Activated CD4-positive, alpha-beta T cell treated with anti-CD3 and anti-CD28 coated beads for 36 hours (primary cell): ENCODE data around the gene RING1. TPM values are rescaled to one million over a fixed set of nuclear protein-coding genes. Genes with fewer than 3 reads are reported as not detected.

Experiments used
- ATAC-seq: fragments of 200-7000 bp; cut with Tn5 transposase; one replicate; pipeline ENCODE4 v1.10.0; 2021; ENCODE audit warnings: mild to moderate bottlenecking, moderate library complexity
- CTCF ChIA-PET: fragments of 350-600 bp; sonication (Branson Sonifier 250); formaldehyde crosslinking; loops from one replicate; lab custom pipeline; 2021; ENCODE audit warnings: antibody characterized with exemption; lab: Charles Lee
- POLR2A ChIA-PET: fragments of 350-600 bp; sonication (Branson Sonifier 250); formaldehyde crosslinking; loops from one replicate; lab custom pipeline; 2021; ENCODE audit warnings: antibody characterized with exemption, inconsistent platforms; lab: Charles Lee
- DNase-seq: peaks from one replicate; pipeline ENCODE4 v3.0.0-alpha.2; 2020
- H3K27ac Mint-ChIP-seq: one replicate; pipeline ENCODE4 v1.8.0; 2021; ENCODE audit warnings: mixed read lengths
- H3K27me3 Mint-ChIP-seq: one replicate; pipeline ENCODE4 v1.8.0; 2021; ENCODE audit warnings: mixed read lengths
- H3K36me3 Mint-ChIP-seq: one replicate; pipeline ENCODE4 v1.8.0; 2021; ENCODE audit warnings: low read depth, mixed read lengths
- H3K4me1 Mint-ChIP-seq: one replicate; pipeline ENCODE4 v1.8.0; 2021; ENCODE audit warnings: mixed read lengths
- H3K4me3 Mint-ChIP-seq: one replicate; pipeline ENCODE4 v1.8.0; 2021; ENCODE audit warnings: mild to moderate bottlenecking, moderate library complexity, mixed read lengths
- H3K9me3 Mint-ChIP-seq: one replicate; pipeline ENCODE4 v1.8.0; 2021; ENCODE audit warnings: low read depth, mixed read lengths
- intact Hi-C, 2 experiments: fragments of 100-400 bp; cut with DNase I in 1 of 2; cut with micrococcal nuclease in 1 of 2; formaldehyde crosslinking; loops; one replicate each; pipeline versions ENCODE4 v1.14.2 to v1.15.1; 2022 to 2024; cut with DNase I, micrococcal nuclease
- total RNA-seq, 2 experiments: library from RNA; stranded (reverse); gene quantifications; one replicate each; pipeline ENCODE4 v1.2.3, GENCODE V29; 2021

RING1 gene
- total RNA-seq, 2 experiments from 2014 or later = 28.3 to 39.3 TPM

DNA sequence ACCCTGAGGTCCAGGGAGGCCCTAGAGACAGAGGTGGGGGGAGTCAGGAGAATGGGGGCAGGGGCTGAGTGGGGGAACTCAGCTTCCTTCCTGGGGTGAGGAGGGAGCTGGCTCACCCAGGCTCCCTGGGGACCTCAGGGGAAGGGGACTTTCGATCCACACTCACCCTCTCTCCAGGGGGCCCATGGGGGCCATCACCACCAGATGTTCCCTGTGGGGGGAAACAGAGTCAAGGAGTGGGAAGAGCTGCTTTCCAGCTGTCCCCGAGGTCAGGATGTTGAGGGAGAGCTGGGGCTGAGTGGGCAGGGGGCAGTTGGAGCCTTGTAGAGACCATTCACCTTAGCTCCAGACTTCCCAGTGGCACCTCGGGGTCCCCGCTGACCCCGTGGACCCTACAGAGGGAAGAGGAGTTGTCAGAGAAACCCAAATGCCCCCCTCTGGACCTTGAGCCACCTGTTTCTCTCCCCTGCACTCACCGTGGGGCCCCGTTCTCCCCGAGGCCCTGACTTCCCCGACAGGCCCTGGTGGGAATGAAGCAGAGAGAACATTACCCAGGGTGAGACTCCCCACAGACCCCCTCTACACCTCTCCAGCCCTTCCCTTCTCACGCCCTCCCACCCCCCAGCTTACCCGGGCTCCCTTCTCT, 34.6 kb upstream of the RING1 start:
- intact Hi-C loops = no loop called here
- ATAC-seq = no peak

GRCh38 chr6:33174784-33175183, 33.5 kb upstream of the RING1 start:
- DNase-seq = no peak
- Mint-ChIP-seq H3K27me3 (no peaks in the 10 kb centered on the region), H3K4me1 (no peaks in the 10 kb centered on the region), H3K4me3 (no peak overlapping the region), H3K27ac (no peak overlapping the region), H3K9me3 (no peaks in the 10 kb centered on the region), H3K36me3 (no peaks in the 10 kb centered on the region)
- intact Hi-C loops = no loop called here
- ATAC-seq = no peak
- ChIA-PET CTCF (interaction anchor here (0.9 to 1.1 kb wide), 2 partner anchors 27 to 307 kb away, joined by 3 to 4 read pairs; no protein-coding TSS in a partner anchor), POLR2A (no interaction called here)

More for the DNA sequence above, 34.6 kb upstream of the RING1 start:
- H3K9me3 Mint-ChIP-seq = no peaks in the 10 kb centered on the region
- ChIA-PET POLR2A (no interaction called here), CTCF (interaction anchor here (0.6 to 1.5 kb wide), 6 partner anchors 12 to 304 kb away, joined by 3 to 9 read pairs (median 3); partner anchors contain the start of gene VPS52)
- no peak overlapping the region for H3K4me3 Mint-ChIP-seq
- no peaks in the 10 kb centered on the region for H3K36me3 Mint-ChIP-seq
- no peak for DNase-seq
- no peak overlapping the region for H3K27ac Mint-ChIP-seq
- no peaks in the 10 kb centered on the region for H3K4me1 Mint-ChIP-seq
- no peaks in the 10 kb centered on the region for H3K27me3 Mint-ChIP-seq

DNA sequence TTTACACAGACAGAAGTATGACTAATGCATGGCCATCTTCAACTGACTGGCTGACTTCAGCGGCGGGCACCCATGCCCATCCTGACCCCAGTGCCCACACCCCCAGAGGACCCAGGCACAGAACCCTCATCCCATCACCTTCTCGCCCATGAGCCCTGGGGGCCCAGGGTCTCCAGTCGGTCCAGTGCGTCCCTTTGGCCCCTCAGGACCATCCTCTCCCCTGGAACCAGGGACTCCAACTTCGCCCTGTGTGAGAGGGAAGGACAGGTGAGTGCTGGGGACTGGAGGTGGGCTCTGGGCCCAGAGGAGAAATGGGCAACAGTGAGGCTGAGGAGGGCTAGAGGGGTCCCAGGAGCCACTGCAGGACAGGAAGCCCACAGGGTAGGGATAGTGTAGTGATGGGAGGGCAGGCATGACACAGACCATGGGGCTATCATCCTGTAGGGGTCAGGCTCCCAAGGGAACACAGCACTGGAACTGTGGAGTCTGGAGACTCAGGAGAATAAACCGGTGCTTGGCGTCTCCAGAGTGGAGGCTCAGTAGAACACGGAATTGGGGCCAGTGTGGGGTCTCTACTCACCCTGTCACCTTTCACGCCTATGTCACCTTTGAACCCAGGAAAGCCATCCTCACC, 32.7 kb upstream of the RING1 start:
- Mint-ChIP-seq H3K9me3 (no peaks in the 10 kb centered on the region), H3K36me3 (no peaks in the 10 kb centered on the region), H3K4me3 (no peak overlapping the region), H3K4me1 (no peaks in the 10 kb centered on the region), H3K27ac (no peak overlapping the region), H3K27me3 (no peaks in the 10 kb centered on the region)
- intact Hi-C loops = no loop called here
- CTCF ChIA-PET = interaction anchor here (0.6 kb wide), 1 partner anchor 73 kb away, joined by 3 read pairs; no protein-coding TSS in a partner anchor
- ATAC-seq = no peak
- no peak for DNase-seq
- POLR2A ChIA-PET = no interaction called here

GRCh38 chr6:33176906-33177305, 31.4 kb upstream of the RING1 start:
- Mint-ChIP-seq H3K4me1 (no peaks in the 10 kb centered on the region), H3K27me3 (no peaks in the 10 kb centered on the region), H3K36me3 (no peaks in the 10 kb centered on the region), H3K27ac (no peak overlapping the region), H3K4me3 (no peak overlapping the region), H3K9me3 (no peaks in the 10 kb centered on the region)
- ChIA-PET POLR2A (no interaction called here), CTCF (interaction anchor here (1.5 kb wide), 1 partner anchor 21 kb away, joined by 5 read pairs; no protein-coding TSS in a partner anchor)
- intact Hi-C loops = no loop called here
- DNase-seq = no peak
- ATAC-seq = no peak

DNA sequence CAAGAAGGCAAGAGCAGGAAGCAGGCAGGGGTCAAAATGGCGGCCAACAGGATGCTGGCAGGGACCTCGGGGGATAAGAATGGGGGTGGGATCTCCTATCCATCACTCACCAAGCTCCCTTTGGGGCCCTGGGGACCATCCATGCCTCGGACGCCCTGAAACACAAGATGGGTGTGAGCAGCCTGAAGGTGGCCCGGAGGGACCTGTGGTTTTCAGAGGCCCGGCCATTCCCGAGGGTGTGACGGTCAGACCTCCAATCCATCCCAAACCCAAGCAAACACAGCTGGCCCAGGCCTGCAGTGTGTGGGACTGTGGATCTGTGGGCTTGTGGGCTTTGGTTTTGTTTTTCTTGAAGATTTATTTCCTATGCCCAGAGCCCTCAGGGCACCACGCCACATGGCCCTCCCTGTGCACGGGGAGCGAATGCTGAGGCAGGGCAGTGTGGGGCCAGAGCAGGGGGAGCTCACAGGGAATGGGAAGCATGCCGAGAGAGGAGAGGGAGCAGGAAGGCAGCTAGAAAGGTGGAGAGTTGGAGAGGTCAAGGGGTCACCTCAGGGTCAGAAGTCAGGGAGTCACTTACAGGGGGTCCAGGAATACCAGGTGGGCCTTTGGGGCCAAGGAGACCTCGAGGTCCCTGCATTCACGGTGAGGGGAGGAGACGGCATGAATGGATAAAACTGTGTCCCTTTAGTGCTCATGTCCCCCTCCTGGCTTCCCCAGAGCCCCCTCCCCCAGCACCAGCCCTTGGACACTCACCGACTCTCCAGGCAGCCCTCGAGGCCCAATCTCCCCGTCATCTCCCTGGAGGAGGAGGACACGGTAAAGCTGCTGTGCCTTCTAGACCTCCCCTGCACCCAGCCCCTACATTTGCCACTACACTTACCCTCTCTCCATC, 30.5 kb upstream of the RING1 start:
- H3K27me3 Mint-ChIP-seq = no peaks in the 10 kb centered on the region
- intact Hi-C loops = no loop called here
- peaks cover 3% of the 10 kb centered on the region for H3K9me3 Mint-ChIP-seq
- peaks cover 2% of the 10 kb centered on the region for H3K36me3 Mint-ChIP-seq
- H3K4me1 Mint-ChIP-seq = peaks cover 3% of the 10 kb centered on the region
- CTCF ChIA-PET = interaction anchor here (0.6 to 1.5 kb wide), 6 partner anchors 11 to 71 kb away, joined by 3 to 5 read pairs (median 3); no protein-coding TSS in a partner anchor
- H3K27ac Mint-ChIP-seq = no peak overlapping the region
- no peak overlapping the region for H3K4me3 Mint-ChIP-seq
- no peak for DNase-seq
- POLR2A ChIA-PET = no interaction called here
- ATAC-seq = no peak

GRCh38 chr6:33178755-33179475, 29.4 kb upstream of the RING1 start:
- Mint-ChIP-seq H3K4me3 (no peak overlapping the region), H3K9me3 (peaks cover 13% of the 10 kb centered on the region), H3K4me1 (peaks cover 15% of the 10 kb centered on the region), H3K27ac (no peak overlapping the region), H3K36me3 (peaks cover 14% of the 10 kb centered on the region), H3K27me3 (no peaks in the 10 kb centered on the region)
- intact Hi-C loops = no loop called here
- ATAC-seq (no peak), DNase-seq (no peak)
- POLR2A ChIA-PET = no interaction called here
- CTCF ChIA-PET = interaction anchor here (0.6 kb wide), 1 partner anchor 33 kb away, joined by 3 read pairs; no protein-coding TSS in a partner anchor

GRCh38 chr6:33181141-33181540, 27.2 kb upstream of the RING1 start:
- ChIA-PET CTCF (no interaction called here), POLR2A (no interaction called here)
- DNase-seq (no peak), ATAC-seq (no peak)
- H3K27ac Mint-ChIP-seq = no peak overlapping the region
- no peak overlapping the region for H3K4me3 Mint-ChIP-seq
- peaks cover 17% of the 10 kb centered on the region for H3K9me3 Mint-ChIP-seq
- peaks cover 23% of the 10 kb centered on the region for H3K4me1 Mint-ChIP-seq
- H3K27me3 Mint-ChIP-seq = no peaks in the 10 kb centered on the region
- peaks cover 22% of the 10 kb centered on the region for H3K36me3 Mint-ChIP-seq
- intact Hi-C loops = no loop called here

DNA sequence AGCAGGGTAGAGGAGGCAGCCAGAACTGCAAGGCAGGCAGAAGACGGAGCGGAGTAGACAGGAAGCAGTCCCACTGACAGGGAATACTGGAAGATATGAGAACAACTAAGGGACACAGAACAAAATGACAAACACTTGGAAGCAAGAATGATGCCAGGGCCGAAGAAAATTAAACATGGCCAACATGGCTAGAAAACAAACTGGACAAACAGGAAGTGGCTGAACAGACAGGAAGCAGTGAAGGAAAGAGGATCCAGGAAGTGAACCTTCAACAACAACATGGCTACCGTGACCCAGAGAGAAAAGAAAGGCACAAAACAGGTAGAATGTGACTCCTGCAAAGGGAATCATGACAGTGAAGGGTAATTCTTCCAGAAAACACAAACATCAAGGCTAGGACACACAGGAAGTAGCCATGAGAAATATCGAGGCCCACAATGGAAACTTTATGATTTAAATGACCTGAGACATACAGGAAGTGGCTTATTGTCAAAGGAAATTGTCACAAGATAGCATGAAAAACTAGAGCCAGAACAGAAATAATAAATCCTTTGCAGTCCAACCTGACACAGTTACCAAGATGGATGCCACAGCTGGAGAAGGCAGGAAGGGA, 25.1 kb upstream of the RING1 start:
- Mint-ChIP-seq H3K4me3 (peak overlapping the region; percentile 22), H3K36me3 (peaks cover 22% of the 10 kb centered on the region), H3K9me3 (peaks cover 17% of the 10 kb centered on the region), H3K27me3 (peaks cover 8% of the 10 kb centered on the region), H3K27ac (peak overlapping the region; percentile 97), H3K4me1 (peaks cover 23% of the 10 kb centered on the region)
- CTCF ChIA-PET = interaction anchor here (0.6 to 1.8 kb wide), 10 partner anchors 9 to 168 kb away, joined by 3 to 7 read pairs (median 4); partner anchors contain the start of gene COL11A2
- intact Hi-C loops = loop anchor here (1.0 to 2.0 kb wide), 2 partner anchors 17 to 22 kb away; partner anchors contain the start of genes HSD17B8 (in 1 of the 2), RXRB (in 1 of the 2) and SLC39A7 (in 1 of the 2)
- POLR2A ChIA-PET = no interaction called here
- DNase-seq (no peak), ATAC-seq (peak; percentile 52)

DNA sequence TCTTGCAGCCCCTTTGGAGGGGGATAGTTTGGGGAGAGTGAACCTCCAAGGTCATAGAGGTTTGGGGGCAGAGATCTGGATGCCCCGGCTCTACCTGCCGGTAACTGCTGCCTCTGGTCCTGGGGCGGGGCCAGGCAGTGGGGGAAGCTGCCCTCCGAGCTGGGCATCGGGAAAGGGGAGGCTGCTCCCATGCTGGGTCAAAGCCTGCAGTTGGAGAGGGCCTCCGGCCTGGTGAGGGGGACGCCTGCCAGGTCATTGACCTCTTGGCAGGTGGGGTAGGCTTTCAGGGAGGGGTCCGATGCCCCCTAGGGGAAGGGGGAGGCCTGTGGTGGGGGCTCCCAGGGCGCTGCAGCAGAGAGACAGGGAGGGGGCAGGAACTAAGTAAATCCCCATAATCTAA, 23.1 kb upstream of the RING1 start:
- Mint-ChIP-seq H3K4me1 (peaks cover 23% of the 10 kb centered on the region), H3K36me3 (peaks cover 22% of the 10 kb centered on the region), H3K4me3 (no peak overlapping the region), H3K27me3 (peaks cover 13% of the 10 kb centered on the region), H3K27ac (no peak overlapping the region), H3K9me3 (peaks cover 17% of the 10 kb centered on the region)
- no peak for DNase-seq
- POLR2A ChIA-PET = no interaction called here
- no peak for ATAC-seq
- CTCF ChIA-PET = no interaction called here
- intact Hi-C loops = no loop called here

- H3K27ac Mint-ChIP-seq = no peak overlapping the region
- H3K9me3 Mint-ChIP-seq = peaks cover 17% of the 10 kb centered on the region
- peaks cover 22% of the 10 kb centered on the region for H3K36me3 Mint-ChIP-seq
- H3K27me3 Mint-ChIP-seq = peaks cover 16% of the 10 kb centered on the region
- intact Hi-C loops = no loop called here
- H3K4me1 Mint-ChIP-seq = peaks cover 23% of the 10 kb centered on the region
- no peak for ATAC-seq
- no peak overlapping the region for H3K4me3 Mint-ChIP-seq
- ChIA-PET POLR2A (no interaction called here), CTCF (interaction anchor here (1.0 kb wide), 1 partner anchor 11 kb away, joined by 4 read pairs; no protein-coding TSS in a partner anchor)
- no peak for DNase-seq
Measured at GRCh38 chr6:33185654-33186187, 22.6 kb upstream of the RING1 start.
